K562 (cell line): ENCODE measurements around the gene NME4.

Experiments
- ARNT ChIP-seq, 2 experiments: fragments of 450-650 bp; IDR thresholded peaks; 2 replicates each; pipeline ENCODE4 v1.6.1; 2016; ENCODE audit warnings: mild to moderate bottlenecking in 1 of 2
- ATF2 ChIP-seq: sonication (generic); formaldehyde crosslinking; IDR thresholded peaks from 2 replicates; pipeline ENCODE4 v1.8.1; 2022; ENCODE audit warnings: missing genetic modification reagents
- BMI1 ChIP-seq: fragments of 150-350 bp; IDR thresholded peaks from 2 replicates; pipeline ENCODE4 v1.6.1; 2014; ENCODE audit warnings: low read length
- CEBPB ChIP-seq: fragments of 450-650 bp; IDR thresholded peaks from 2 replicates; pipeline ENCODE4 v1.6.1; 2016; ENCODE audit warnings: missing genetic modification characterization, missing compliant biosample characterization
- CTCF ChIP-seq, 3 experiments: IDR thresholded peaks in 2 of 3; conservative IDR thresholded peaks in 1 of 3; 2 replicates each; pipeline ENCODE4 v1.5.1; 2011 to 2012; ENCODE audit warnings: low read length in 3 of 3, mild to moderate bottlenecking in 3 of 3, control low read depth in 2 of 3, improper control_type of control experiment in 1 of 3, inconsistent platforms in 1 of 3, low read depth in 1 of 3, mixed read lengths in 1 of 3, moderate library complexity in 1 of 3; ENCODE audit not compliant: insufficient read depth in 2 of 3
- POLR2AphosphoS2 ChIP-seq: IDR thresholded peaks from 2 replicates; pipeline ENCODE4 v1.6.1; 2012; ENCODE audit warnings: low read length, improper control_type of control experiment
- RAD21 ChIP-seq, 2 experiments: fragments of 250-450 bp in 1 of 2; fragments of 450-650 bp in 1 of 2; sonication (Bioruptor Pico) in 1 of 2; formaldehyde crosslinking in 1 of 2; IDR thresholded peaks in 1 of 2; conservative IDR thresholded peaks in 1 of 2; 2 replicates each; pipeline versions ENCODE4 v1.4.0 to v1.8.0; 2020 to 2022; ENCODE audit warnings: mild to moderate bottlenecking in 2 of 2, moderate library complexity in 1 of 2
- SIRT6 ChIP-seq: IDR thresholded peaks from one replicate; pipeline ENCODE4 v1.6.1; 2012; ENCODE audit warnings: low read depth, mild to moderate bottlenecking, control low read depth, inconsistent platforms, low read length, moderate library complexity
- SMAD1 ChIP-seq: fragments of 150-350 bp; IDR thresholded peaks from 2 replicates; pipeline ENCODE4 v1.6.1; 2014; ENCODE audit warnings: low read length, low read depth; ENCODE audit not compliant: partially characterized antibody
- SP1 ChIP-seq: sonication (generic); formaldehyde crosslinking; IDR thresholded peaks from 2 replicates; pipeline ENCODE4 v1.8.1; 2022; ENCODE audit warnings: mild to moderate bottlenecking, missing genetic modification reagents

- TF ChIP-seq ATF2 (CRISPR knock-in tag) (no peak), CEBPB (tag) (no peak), SP1 (CRISPR knock-in tag) (no peak), CTCF (IDR thresholded peaks at IDR 0.05 in 2 of 3, conservative IDR thresholded peaks at IDR 0.05 in 1 of 3; ENCODE audit: insufficient read depth in 2 of 3, low read depth in 1 of 3, low read length in 3 of 3) (no peak), POLR2AphosphoS2 (no peak), RAD21 (CRISPR knock-in tag; conservative IDR thresholded peaks at IDR 0.05 in 1 of 2, IDR thresholded peaks at IDR 0.05 in 1 of 2) (no peak), SIRT6 (no peak), BMI1 (no peak), SMAD1 (no peak), ARNT (IDR thresholded peaks at IDR 0.05) (no peak)
Measured at GRCh38 chr16:372302-372983, 24.6 kb upstream of the NME4 start.
